PC-3 (cell line): ENCODE measurements around the gene TXNDC12. TPM values are rescaled to one million over a fixed set of nuclear protein-coding genes. Genes with fewer than 3 reads are reported as not detected.
A peak's percentile ranks its signal among the peaks of the same experiment; 100 is the strongest.

Experiments used
- ATAC-seq: fragments of 200-7000 bp; cut with Tn5 transposase; 2 replicates; pipeline ENCODE4 v1.9.1; 2020; ENCODE audit warnings: mild to moderate bottlenecking, moderate library complexity
- Bru-seq: library from RNA; stranded (reverse); fragments of 400-500 nt; gene quantifications from one replicate; lab custom pipeline; 2021; lab: Mats Ljungman, UMichigan
- BruChase-seq, 2 experiments: library from RNA; stranded (reverse); fragments of 400-500 nt; gene quantifications; one replicate each; lab custom pipeline; 2021; lab: Mats Ljungman, UMichigan
- BruUV-seq: library from RNA; stranded (reverse); fragments of 400-500 nt; replicated peaks from 2 replicates; lab custom pipeline; 2021; lab: Mats Ljungman, UMichigan
- CTCF ChIA-PET: fragments of 300-600 bp; sonication (Branson Sonifier 250); formaldehyde crosslinking; loops from one replicate; lab custom pipeline; 2022; ENCODE audit warnings: antibody characterized with exemption; lab: Charles Lee
- POLR2A ChIA-PET: fragments of 300-600 bp; sonication (Branson Sonifier 250); formaldehyde crosslinking; loops from one replicate; lab custom pipeline; 2022; ENCODE audit warnings: antibody characterized with exemption; ENCODE audit not compliant: unreplicated experiment; lab: Charles Lee
- DNase-seq: peaks from one replicate; pipeline ENCODE4 v3.0.0-alpha.2; 2015
- H2AFZ ChIP-seq: fragments of 300-600 bp; sonication (generic); 2 replicates; pipeline ENCODE4 v1.6.0; 2016; ENCODE audit warnings: antibody characterized with exemption, low read length
- H3F3A ChIP-seq: fragments of 300-600 bp; sonication (generic); one replicate; pipeline ENCODE4 v1.6.0; 2017; ENCODE audit warnings: antibody characterized with exemption, low read length, control low read depth, mild to moderate bottlenecking; ENCODE audit not compliant: unreplicated experiment
- H3K27ac ChIP-seq: fragments of 300-600 bp; sonication (generic); 2 replicates; pipeline ENCODE4 v1.5.1; 2016; ENCODE audit warnings: mild to moderate bottlenecking, low read length
- H3K27me3 ChIP-seq: fragments of 300-600 bp; sonication (generic); 2 replicates; pipeline ENCODE4 v1.6.1; 2016; ENCODE audit warnings: low read length, mixed read lengths
- H3K36me3 ChIP-seq: fragments of 300-600 bp; sonication (generic); 2 replicates; pipeline ENCODE4 v1.6.1; 2016; ENCODE audit warnings: low read depth, mixed run types, low read length, mixed read lengths
- H3K4me1 ChIP-seq: fragments of 300-600 bp; sonication (generic); 2 replicates; pipeline ENCODE4 v1.5.1; 2016; ENCODE audit warnings: low read length; ENCODE audit not compliant: insufficient read depth
- H3K4me2 ChIP-seq: fragments of 300-600 bp; sonication (generic); 2 replicates; pipeline ENCODE4 v1.6.0; 2016; ENCODE audit warnings: low read length
- H3K4me3 ChIP-seq: fragments of 300-600 bp; sonication (generic); 2 replicates; pipeline ENCODE4 v1.5.1; 2016; ENCODE audit warnings: mild to moderate bottlenecking, low read length, mixed read lengths
- H3K79me2 ChIP-seq: fragments of 300-600 bp; sonication (generic); 2 replicates; pipeline ENCODE4 v1.6.1; 2017; ENCODE audit warnings: low read length, mixed read lengths
- H3K9ac ChIP-seq: fragments of 300-600 bp; sonication (generic); 2 replicates; pipeline ENCODE4 v1.6.0; 2016; ENCODE audit warnings: mild to moderate bottlenecking, low read length
- H3K9me2 ChIP-seq: fragments of 300-600 bp; sonication (generic); replicated peaks from 2 replicates; pipeline ENCODE4 v1.6.1; 2016; ENCODE audit warnings: mixed run types, low read length, mixed read lengths
- H3K9me3 ChIP-seq: fragments of 300-600 bp; sonication (generic); 2 replicates; pipeline ENCODE4 v1.6.1; 2016; ENCODE audit warnings: low read length, mixed read lengths
- H4K20me1 ChIP-seq: fragments of 300-600 bp; sonication (generic); 2 replicates; pipeline ENCODE4 v1.6.1; 2016; ENCODE audit warnings: low read length, mixed read lengths
- EZH2 ChIP-seq: fragments of 300-600 bp; sonication (generic); IDR thresholded peaks from one replicate; pipeline ENCODE4 v1.6.1; 2017; ENCODE audit warnings: antibody characterized with exemption, mild to moderate bottlenecking, low read length; ENCODE audit not compliant: unreplicated experiment
- EZH2phosphoT487 ChIP-seq: fragments of 300-600 bp; sonication (generic); IDR thresholded peaks from 2 replicates; pipeline ENCODE4 v1.6.1; 2018; ENCODE audit warnings: mild to moderate bottlenecking, antibody characterized with exemption, low read length, borderline replicate concordance
- intact Hi-C: fragments of 100-400 bp; cut with micrococcal nuclease; formaldehyde crosslinking; loops from 2 replicates; pipeline ENCODE4 v1.9.0; 2023
- long read RNA-seq: library from polyadenylated mRNA; unstranded; transcript quantifications from one replicate; pipeline ENCODE4 v2.0.0, GENCODE V29; 2021; ENCODE audit not compliant: unreplicated experiment
- total RNA-seq: library from RNA; depleted of rRNA; stranded (reverse); fragments of >200 nt; gene quantifications from 2 replicates; pipeline ENCODE4 v1.2.3, GENCODE V29; 2014; rRNA removed
- TF ChIP-seq, protein P1 (sequence below): fragments of 300-600 bp; sonication (generic); conservative IDR thresholded peaks from 2 replicates; pipeline ENCODE4 v1.5.1; 2017; ENCODE audit warnings: antibody characterized with exemption, low read depth, mild to moderate bottlenecking, low read length

The TXNDC12 gene
- total RNA-seq (28.6 and 36.8 TPM in 2 replicates), Bru-seq, nascent RNA (percentile 79 among the genes with signal in this experiment), BruChase-seq, experiment 1, labeled RNA remaining after a 6-hour chase (percentile 77 among the genes with signal in this experiment), BruChase-seq, experiment 2, labeled RNA remaining after a 2-hour chase (percentile 79 among the genes with signal in this experiment)
- long read RNA-seq, transcript TXNDC12-201 (7 exons, 2,396 nt) = major isoform, 106 of 119 reads
- long read RNA-seq, partial matches to known transcripts = 2 of 119 reads
- long read RNA-seq, other reads (novel, unspliced or antisense) = 10 of 119 reads

DNA sequence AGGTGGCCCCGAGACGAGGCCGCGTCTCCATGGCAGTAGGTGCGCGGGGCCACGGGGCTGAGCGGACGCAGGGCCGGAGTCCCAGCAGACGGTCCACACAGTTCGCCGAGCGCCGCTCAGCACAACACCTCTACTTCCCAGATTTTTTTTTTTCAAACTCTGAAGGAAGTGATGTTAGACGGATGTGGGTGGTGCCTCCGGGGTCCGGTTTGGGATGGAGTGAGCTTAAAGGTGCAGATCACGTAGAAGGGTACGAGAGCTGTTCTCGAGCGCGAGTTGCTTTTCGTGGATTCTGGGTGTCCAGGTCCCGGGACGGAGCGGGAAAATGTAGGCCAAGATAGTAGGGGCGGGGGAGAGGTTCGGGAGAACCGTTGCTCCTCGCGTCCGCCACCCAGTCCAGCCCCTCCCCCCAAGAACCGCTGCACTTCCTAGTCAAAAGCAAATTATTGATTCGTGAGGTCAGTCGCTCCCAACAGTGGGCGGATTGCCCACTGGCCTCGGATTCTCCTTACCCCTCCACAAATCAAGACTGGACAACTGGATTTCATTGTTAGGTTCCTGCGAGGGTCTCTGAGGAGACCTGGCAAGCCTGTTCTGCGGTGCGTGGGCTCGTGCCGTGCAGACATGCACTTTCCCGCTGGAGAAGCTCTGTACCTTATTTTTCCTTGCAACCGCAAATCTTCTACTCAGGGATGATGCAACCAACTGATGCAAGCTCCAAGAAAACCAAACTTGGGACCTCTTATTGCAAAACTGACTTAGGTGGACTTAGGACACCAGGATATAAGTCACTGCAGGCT lies at the start of gene TXNDC12:
Gene TXNDC12, minus strand, starts transcription at position 126 of the 800 bp plus-strand sequence. Its CDS starts 95 bp downstream, at position 31.
- Histone ChIP-seq H3K9ac (peak within 1 kb of the TSS; percentile 91), H3K4me1 (peaks cover 33% of the 10 kb centered on the region), H4K20me1 (peaks cover 30% of the 10 kb centered on the region; the same call in 1 of the 2 replicates), H3K36me3 (peaks cover 5% of the 10 kb centered on the region; the same call in 1 of the 2 replicates), H3K9me3 (no peaks in the 10 kb centered on the region), H3K9me2 (no peaks in the 10 kb centered on the region), H3K27me3 (no peaks in the 10 kb centered on the region), H3K4me2 (peak within 1 kb of the TSS; percentile 99), H3K27ac (peak within 1 kb of the TSS; percentile 60), H2AFZ (peak within 1 kb of the TSS; percentile 92), H3K4me3 (peak within 1 kb of the TSS; percentile 93), H3F3A (no peaks in the 10 kb centered on the region), H3K79me2 (peaks cover 85% of the 10 kb centered on the region)
- CTCF ChIA-PET = no interaction called here
- ATAC-seq (peak; percentile 76), DNase-seq (peak; percentile 90)
- POLR2A ChIA-PET = interaction anchor here (0.6 to 0.7 kb wide), 4 partner anchors 21 to 641 kb away, joined by 3 to 6 read pairs (median 4); no protein-coding TSS in a partner anchor
- intact Hi-C loops = loop anchor here (5.0 to 10.0 kb wide), 2 partner anchors 312 to 1120 kb away; partner anchors contain the start of gene CC2D1B
- BruUV-seq = TSS peak; percentile 38
- TF ChIP-seq EZH2phosphoT487 = no peak
- no peak for TF ChIP-seq EZH2
- TF ChIP-seq, protein P1, sequence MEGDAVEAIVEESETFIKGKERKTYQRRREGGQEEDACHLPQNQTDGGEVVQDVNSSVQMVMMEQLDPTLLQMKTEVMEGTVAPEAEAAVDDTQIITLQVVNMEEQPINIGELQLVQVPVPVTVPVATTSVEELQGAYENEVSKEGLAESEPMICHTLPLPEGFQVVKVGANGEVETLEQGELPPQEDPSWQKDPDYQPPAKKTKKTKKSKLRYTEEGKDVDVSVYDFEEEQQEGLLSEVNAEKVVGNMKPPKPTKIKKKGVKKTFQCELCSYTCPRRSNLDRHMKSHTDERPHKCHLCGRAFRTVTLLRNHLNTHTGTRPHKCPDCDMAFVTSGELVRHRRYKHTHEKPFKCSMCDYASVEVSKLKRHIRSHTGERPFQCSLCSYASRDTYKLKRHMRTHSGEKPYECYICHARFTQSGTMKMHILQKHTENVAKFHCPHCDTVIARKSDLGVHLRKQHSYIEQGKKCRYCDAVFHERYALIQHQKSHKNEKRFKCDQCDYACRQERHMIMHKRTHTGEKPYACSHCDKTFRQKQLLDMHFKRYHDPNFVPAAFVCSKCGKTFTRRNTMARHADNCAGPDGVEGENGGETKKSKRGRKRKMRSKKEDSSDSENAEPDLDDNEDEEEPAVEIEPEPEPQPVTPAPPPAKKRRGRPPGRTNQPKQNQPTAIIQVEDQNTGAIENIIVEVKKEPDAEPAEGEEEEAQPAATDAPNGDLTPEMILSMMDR = no peak

DNA sequence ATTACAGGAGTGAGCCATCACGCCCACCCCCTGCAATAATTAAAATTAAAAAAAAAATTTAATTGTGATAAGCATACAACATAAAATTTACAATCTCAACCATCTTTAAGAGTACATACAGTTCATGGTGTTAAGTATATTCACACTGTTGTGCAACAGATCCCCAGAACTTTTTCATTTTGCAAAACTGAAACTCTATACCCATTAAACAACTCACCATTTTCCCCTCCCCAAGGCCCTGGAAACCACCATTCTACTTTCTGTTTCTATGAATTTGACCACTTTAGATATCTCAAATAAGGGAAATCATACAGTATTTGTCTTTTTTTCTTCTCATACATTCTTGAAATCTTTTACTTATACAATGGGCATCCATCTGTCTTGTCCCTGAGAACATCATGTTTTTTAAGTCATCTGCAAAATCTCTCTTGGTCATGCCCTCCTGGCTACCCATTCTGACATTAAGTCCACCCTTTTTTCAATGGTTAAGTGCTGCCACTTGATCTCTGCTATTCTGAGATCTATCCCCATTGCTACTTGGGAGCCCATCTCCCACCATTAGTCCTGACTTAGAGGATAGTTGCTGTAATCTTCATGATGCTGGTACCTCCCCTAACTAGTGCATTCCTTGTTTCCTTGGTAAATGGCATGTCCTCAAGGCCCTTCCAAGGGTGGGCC lies 47.5 kb upstream of the TXNDC12 start:
- Histone ChIP-seq H3K9me2 (no peaks in the 10 kb centered on the region), H3K79me2 (no peaks in the 10 kb centered on the region), H3K9ac (no peak overlapping the region), H3K4me3 (no peak overlapping the region), H3K27me3 (no peaks in the 10 kb centered on the region), H2AFZ (no peak overlapping the region), H3K27ac (no peak overlapping the region), H3K9me3 (no peaks in the 10 kb centered on the region), H3K4me1 (no peaks in the 10 kb centered on the region), H4K20me1 (no peaks in the 10 kb centered on the region), H3K36me3 (no peaks in the 10 kb centered on the region), H3F3A (no peaks in the 10 kb centered on the region), H3K4me2 (no peak overlapping the region)
- TF ChIP-seq, protein P1 = no peak
- no peak for TF ChIP-seq EZH2phosphoT487
- TF ChIP-seq EZH2 = no peak
- DNase-seq (no peak), ATAC-seq (no peak)
- intact Hi-C loops = no loop called here
- ChIA-PET POLR2A (no interaction called here), CTCF (no interaction called here)
- no TSS peak for BruUV-seq
